HEK293T (cell line): ENCODE results near the gene EFNA5.

Experiments used
- CTCF ChIA-PET: fragments of 350-600 bp; formaldehyde crosslinking; extraction: SDS; loops from one replicate; lab custom pipeline; 2021; ENCODE audit warnings: antibody characterized with exemption, inconsistent platforms; lab: Yijun Ruan, JAX
- POLR2A ChIA-PET: fragments of 350-600 bp; formaldehyde crosslinking; extraction: SDS; loops from one replicate; lab custom pipeline; 2020; ENCODE audit warnings: antibody characterized with exemption, inconsistent platforms; lab: Yijun Ruan, JAX
- DNase-seq: peaks from one replicate; pipeline ENCODE4 v3.0.0; 2012; ENCODE audit warnings: mixed read lengths; ENCODE audit errors: extremely low spot score
- ARNT ChIP-seq: fragments of 450-650 bp; IDR thresholded peaks from 2 replicates; pipeline ENCODE4 v1.6.1; 2017; ENCODE audit warnings: mild to moderate bottlenecking
- BHLHE40 ChIP-seq: fragments of 450-650 bp; IDR thresholded peaks from 2 replicates; pipeline ENCODE4 v1.6.1; 2016; ENCODE audit warnings: mild to moderate bottlenecking, moderate library complexity, borderline replicate concordance
- CTBP1 ChIP-seq: fragments of 450-650 bp; IDR thresholded peaks from 2 replicates; pipeline ENCODE4 v1.6.1; 2016; ENCODE audit warnings: borderline replicate concordance
- ELF4 ChIP-seq: fragments of 450-650 bp; IDR thresholded peaks from 2 replicates; pipeline ENCODE4 v1.6.1; 2017; ENCODE audit warnings: antibody characterized with exemption
- FOXA1 ChIP-seq: fragments of 450-650 bp; IDR thresholded peaks from 2 replicates; pipeline ENCODE4 v1.6.1; 2016; ENCODE audit warnings: mild to moderate bottlenecking
- FOXK2 ChIP-seq: fragments of 450-650 bp; IDR thresholded peaks from 2 replicates; pipeline ENCODE4 v1.6.1; 2016; ENCODE audit warnings: mild to moderate bottlenecking
- FOXM1 ChIP-seq: fragments of 450-650 bp; IDR thresholded peaks from 2 replicates; pipeline ENCODE4 v1.6.1; 2017; ENCODE audit warnings: mild to moderate bottlenecking, borderline replicate concordance
- HDGF ChIP-seq: fragments of 450-650 bp; IDR thresholded peaks from 2 replicates; pipeline ENCODE4 v1.6.1; 2017; ENCODE audit warnings: antibody characterized with exemption, borderline replicate concordance
- L3MBTL2 ChIP-seq: fragments of 450-650 bp; conservative IDR thresholded peaks from 2 replicates; pipeline ENCODE4 v1.6.1; 2016; ENCODE audit warnings: mild to moderate bottlenecking
- LEF1 ChIP-seq: fragments of 450-650 bp; IDR thresholded peaks from 2 replicates; pipeline ENCODE4 v1.6.1; 2017; ENCODE audit warnings: mild to moderate bottlenecking, borderline replicate concordance
- NFRKB ChIP-seq: fragments of 450-650 bp; IDR thresholded peaks from 2 replicates; pipeline ENCODE4 v1.6.1; 2016; ENCODE audit warnings: mild to moderate bottlenecking, moderate library complexity
- PKNOX1 ChIP-seq: fragments of 450-650 bp; IDR thresholded peaks from 2 replicates; pipeline ENCODE4 v1.6.1; 2016
- SP1 ChIP-seq: fragments of 450-650 bp; IDR thresholded peaks from 2 replicates; pipeline ENCODE4 v1.6.1; 2017
- SUZ12 ChIP-seq: fragments of 450-650 bp; IDR thresholded peaks from 2 replicates; pipeline ENCODE4 v1.6.1; 2016; ENCODE audit warnings: mild to moderate bottlenecking
- TARDBP ChIP-seq: fragments of 450-650 bp; IDR thresholded peaks from 2 replicates; pipeline ENCODE4 v1.6.1; 2016
- ZNF384 ChIP-seq: fragments of 450-650 bp; IDR thresholded peaks from 2 replicates; pipeline ENCODE4 v1.6.1; 2016

The EFNA5 gene

GRCh38 chr5:107597803-107598202, 72.9 kb downstream of the EFNA5 start:
- TF ChIP-seq ARNT = no peak
- no peak for TF ChIP-seq LEF1
- no peak for TF ChIP-seq FOXM1
- no peak for TF ChIP-seq ELF4
- no peak for TF ChIP-seq HDGF
- no peak for TF ChIP-seq SP1
- TF ChIP-seq FOXA1 = no peak
- TF ChIP-seq FOXK2 = no peak
- TF ChIP-seq PKNOX1 = no peak
- no peak for TF ChIP-seq SUZ12
- TF ChIP-seq NFRKB = no peak
- TF ChIP-seq CTBP1 = no peak
- no peak for TF ChIP-seq BHLHE40
- ChIA-PET CTCF (no interaction called here), POLR2A (no interaction called here)
- DNase-seq = no peak

GRCh38 chr5:107597247-107597646, 73.5 kb downstream of the EFNA5 start:
- no peak for TF ChIP-seq SUZ12
- no peak for TF ChIP-seq L3MBTL2
- no peak for TF ChIP-seq SP1
- no peak for TF ChIP-seq BHLHE40
- TF ChIP-seq PKNOX1 = no peak
- TF ChIP-seq ZNF384 = no peak
- TF ChIP-seq CTBP1 = no peak
- TF ChIP-seq FOXM1 = no peak
- TF ChIP-seq LEF1 = no peak
- TF ChIP-seq HDGF = no peak
- TF ChIP-seq FOXA1 = no peak
- TF ChIP-seq NFRKB = no peak
- TF ChIP-seq FOXK2 = no peak
- no peak for TF ChIP-seq TARDBP
- no peak for TF ChIP-seq ELF4
- no peak for TF ChIP-seq ARNT
- DNase-seq = no peak
- ChIA-PET CTCF (no interaction called here), POLR2A (no interaction called here)

- DNase-seq = no peak
- CTCF ChIA-PET = interaction anchor here (1.0 kb wide), 1 partner anchor 22 kb away, joined by 4 read pairs; no protein-coding TSS in a partner anchor
- TF ChIP-seq SP1 (no peak), TARDBP (no peak), ZNF384 (no peak), ELF4 (no peak), PKNOX1 (no peak), BHLHE40 (no peak), LEF1 (no peak), HDGF (no peak)
- POLR2A ChIA-PET = no interaction called here
Observed at GRCh38 chr5:107594253-107595045, 76.3 kb downstream of the EFNA5 start.

- no peak for DNase-seq
- ChIA-PET CTCF (interaction anchor here (0.5 to 1.1 kb wide), 3 partner anchors 21 to 96 kb away, joined by 3 to 4 read pairs (median 3); no protein-coding TSS in a partner anchor), POLR2A (interaction anchor here (1.2 kb wide), 1 partner anchor 21 kb away, joined by 4 read pairs; no protein-coding TSS in a partner anchor)
Observed at GRCh38 chr5:107593009-107593408, 77.7 kb downstream of the EFNA5 start.

DNA sequence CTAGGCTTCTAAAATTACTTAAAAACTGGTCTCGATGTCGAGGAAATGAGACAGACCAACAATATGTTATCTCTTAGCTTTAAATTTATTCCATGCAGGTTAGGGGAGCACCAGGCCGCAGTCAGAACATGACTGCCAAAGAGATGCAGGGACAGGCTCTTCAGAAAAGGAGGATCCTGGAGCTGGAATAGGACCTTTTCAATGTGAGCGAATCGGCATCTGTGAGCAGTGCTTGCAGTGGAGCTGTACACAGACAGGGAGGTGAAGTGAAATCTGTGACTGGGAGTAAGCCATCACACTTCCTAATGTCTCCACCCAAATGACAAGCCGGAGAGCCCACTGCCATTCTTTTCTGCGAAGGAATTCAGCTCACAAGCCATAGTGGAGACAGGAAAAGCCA, 78.2 kb downstream of the EFNA5 start:
- CTCF ChIA-PET = interaction anchor here (0.5 to 1.1 kb wide), 3 partner anchors 20 to 97 kb away, joined by 3 to 4 read pairs (median 3); no protein-coding TSS in a partner anchor
- no peak for TF ChIP-seq SUZ12
- TF ChIP-seq TARDBP = no peak
- no peak for TF ChIP-seq PKNOX1
- TF ChIP-seq ELF4 = no peak
- no peak for TF ChIP-seq BHLHE40
- TF ChIP-seq CTBP1 = no peak
- no peak for TF ChIP-seq HDGF
- no peak for TF ChIP-seq FOXM1
- no peak for TF ChIP-seq FOXK2
- no peak for TF ChIP-seq NFRKB
- TF ChIP-seq ARNT = no peak
- no peak for TF ChIP-seq SP1
- no peak for TF ChIP-seq FOXA1
- no peak for TF ChIP-seq ZNF384
- TF ChIP-seq LEF1 = no peak
- no peak for TF ChIP-seq L3MBTL2
- POLR2A ChIA-PET = interaction anchor here (1.2 kb wide), 1 partner anchor 21 kb away, joined by 4 read pairs; no protein-coding TSS in a partner anchor
- DNase-seq = no peak

More at GRCh38 chr5:107593009-107593408, 77.7 kb downstream of the EFNA5 start:
- no peak for TF ChIP-seq SP1
- TF ChIP-seq ARNT = no peak
- no peak for TF ChIP-seq L3MBTL2
- no peak for TF ChIP-seq BHLHE40
- no peak for TF ChIP-seq ZNF384
- no peak for TF ChIP-seq TARDBP
- TF ChIP-seq SUZ12 = no peak
- TF ChIP-seq FOXK2 = no peak
- no peak for TF ChIP-seq ELF4
- no peak for TF ChIP-seq PKNOX1
- no peak for TF ChIP-seq NFRKB
- TF ChIP-seq HDGF = no peak
